Measurements from ENCODE around the gene JAK1. TPM values are rescaled to one million over a fixed set of nuclear protein-coding genes. Genes with fewer than 3 reads are reported as not detected.

JAK1 gene
- total RNA-seq, 6 donors from 2014 or later = 156 to 191 (median 167) TPM

DNA sequence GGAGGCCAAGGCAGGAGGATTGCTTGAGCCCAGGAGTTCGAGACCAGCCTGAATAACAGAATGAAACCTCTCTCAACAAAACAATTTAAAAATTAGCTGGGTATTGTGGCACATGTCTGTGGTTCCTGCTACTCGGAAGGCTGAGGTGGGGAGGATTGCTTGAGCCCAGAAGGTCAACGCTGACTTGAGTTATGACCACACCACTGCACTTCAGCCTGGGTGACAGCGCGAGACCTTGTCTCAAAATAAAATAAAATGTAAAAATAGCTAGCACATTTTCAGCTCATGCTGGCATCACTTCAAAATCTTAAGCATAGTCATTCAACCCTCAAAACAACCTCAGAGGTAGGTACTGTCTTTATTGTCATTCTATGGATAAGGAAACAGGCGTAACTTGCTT lies 6.4 kb downstream of the JAK1 start:
- Histone ChIP-seq H3K36me3 (no peaks in the 10 kb centered on the region), H3K9me3 (no peaks in the 10 kb centered on the region), H3K27ac (no peak overlapping the region), H3K27me3 (no peaks in the 10 kb centered on the region), H3K4me3 (no peak overlapping the region), H3K4me1 (peaks cover 63 to 90% (median 77%) of the 10 kb centered on the region in 4 donors)
- no peak for ATAC-seq (ENCODE audit: low FRiP score in 2 of 2)
- 87 to 92% methylated on average over 6 of the region's 6 CpGs for WGBS, 2 donors
- no peak for DNase-seq
- TF ChIP-seq CTCF (IDR thresholded peaks at IDR 0.05) (no peak), POLR2AphosphoS5 (IDR thresholded peaks at IDR 0.05) (no peak), EP300 (IDR thresholded peaks at IDR 0.05) (no peak), POLR2A (IDR thresholded peaks at IDR 0.05) (no peak)

GRCh38 chr1:64956733-64957441 lies 9.5 kb downstream of the JAK1 start:
- ATAC-seq (ENCODE audit: low FRiP score in 2 of 2) = peak in 1 of 2 donors; percentile 66
- H3K4me1 ChIP-seq = peaks cover 57 to 85% (median 80%) of the 10 kb centered on the region in 4 donors
- WGBS, 2 donors = 49% methylated on average over 3 of the region's 3 CpGs

DNA sequence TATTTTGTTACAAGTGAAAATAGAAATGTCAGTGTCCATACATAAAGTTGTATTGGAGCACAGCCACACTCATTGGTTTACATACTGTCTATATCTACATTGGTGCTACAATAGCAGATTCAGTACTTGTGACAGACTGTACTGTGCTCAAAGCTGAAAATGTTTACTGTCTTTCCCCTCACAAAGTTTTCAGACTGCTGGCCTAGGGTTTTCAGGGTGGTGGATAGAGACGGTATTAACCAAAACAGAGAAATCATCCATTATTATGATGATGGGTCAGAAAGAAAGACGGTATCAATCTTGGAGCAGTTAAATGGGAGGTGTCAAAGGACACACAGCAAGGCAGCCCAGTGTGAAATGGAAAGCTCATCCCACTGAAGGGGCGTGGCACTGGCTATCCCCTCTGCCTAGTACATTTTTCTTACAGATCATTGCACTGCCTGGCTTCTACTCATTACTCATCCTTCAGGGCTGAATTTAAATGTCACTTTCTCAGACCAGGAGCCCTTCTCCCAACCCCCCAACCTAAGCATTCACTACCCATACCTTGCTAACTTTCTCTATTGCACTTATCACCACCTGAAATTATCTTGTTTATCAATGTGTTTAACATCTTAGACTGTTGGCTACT lies 10.2 kb downstream of the JAK1 start:
- peak in 1 of 2 donors; percentile 60 for ATAC-seq (ENCODE audit: low FRiP score in 2 of 2)
- TF ChIP-seq EP300 (IDR thresholded peaks at IDR 0.05) (no peak), CTCF (IDR thresholded peaks at IDR 0.05) (no peak), POLR2A (IDR thresholded peaks at IDR 0.05) (no peak)
- Histone ChIP-seq H3K9me3 (no peaks in the 10 kb centered on the region), H3K27me3 (no peaks in the 10 kb centered on the region), H3K27ac (peak overlapping the region; percentile 58 to 77 (median 71)), H3K4me1 (peaks cover 49 to 80% (median 77%) of the 10 kb centered on the region in 4 donors), H3K36me3 (no peaks in the 10 kb centered on the region), H3K4me3 (no peak overlapping the region)
- WGBS, 2 donors = 61 to 62% methylated on average over 3 of the region's 3 CpGs
- no peak for DNase-seq

More at GRCh38 chr1:64956733-64957441, 9.5 kb downstream of the JAK1 start:
- no peaks in the 10 kb centered on the region for H3K36me3 ChIP-seq
- peak overlapping the region; percentile 49 to 77 (median 71) for H3K27ac ChIP-seq
- H3K9me3 ChIP-seq = no peaks in the 10 kb centered on the region
- TF ChIP-seq POLR2A (IDR thresholded peaks at IDR 0.05) (peak in 1 of 4 donors; percentile 31), CTCF (IDR thresholded peaks at IDR 0.05) (no peak), EP300 (IDR thresholded peaks at IDR 0.05) (no peak), POLR2AphosphoS5 (IDR thresholded peaks at IDR 0.05) (no peak)
- no peaks in the 10 kb centered on the region for H3K27me3 ChIP-seq
- DNase-seq = no peak
- no peak overlapping the region for H3K4me3 ChIP-seq

DNA sequence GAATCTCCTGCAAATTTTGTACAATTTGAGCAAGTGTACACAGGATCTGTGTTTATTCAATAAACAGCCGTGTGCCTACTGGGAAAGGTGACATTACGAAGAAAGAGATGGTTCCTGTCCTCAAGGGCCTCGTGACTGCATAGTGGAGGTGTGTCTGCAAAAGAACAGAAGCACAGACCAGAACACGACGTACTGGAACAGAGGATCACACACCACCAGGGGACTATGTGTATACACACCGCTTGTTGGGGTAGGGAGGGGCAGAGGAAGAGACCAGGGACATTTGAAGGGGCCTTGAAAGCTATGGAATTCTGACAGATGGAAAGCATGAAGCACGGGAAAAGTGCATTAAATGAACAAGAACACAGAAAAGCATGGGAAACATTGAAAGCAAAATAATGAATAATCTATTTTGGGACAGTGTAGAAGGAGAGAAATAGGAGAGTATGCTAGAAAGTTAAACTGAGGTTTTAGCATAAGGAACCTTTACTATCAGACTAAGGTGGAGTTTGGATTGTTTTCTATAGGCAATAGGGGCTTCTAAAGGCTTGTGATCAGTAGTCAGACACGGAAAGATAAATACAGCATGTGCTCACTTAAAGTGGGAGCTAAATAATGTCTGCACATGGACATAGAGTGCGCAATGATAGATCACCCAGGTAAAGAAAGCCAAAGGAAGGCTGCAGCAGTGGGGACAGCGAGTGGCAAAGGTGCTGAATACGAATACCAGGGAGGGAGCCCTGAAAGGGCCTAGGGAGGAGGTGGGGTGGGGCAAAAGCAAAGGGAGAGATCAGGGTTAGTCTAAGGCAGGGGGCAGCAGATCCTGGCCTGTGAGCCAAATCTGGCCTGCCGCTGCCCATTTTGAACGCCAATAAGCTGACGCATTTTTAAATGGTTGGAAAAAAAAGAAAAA lies 11.0 kb downstream of the JAK1 start:
- no peak overlapping the region for H3K4me3 ChIP-seq
- no peaks in the 10 kb centered on the region for H3K9me3 ChIP-seq
- no peaks in the 10 kb centered on the region for H3K36me3 ChIP-seq
- DNase-seq (peak in 1 of 2 donors; percentile 90), ATAC-seq (ENCODE audit: low FRiP score in 2 of 2) (peak; percentile 63 to 93)
- H3K4me1 ChIP-seq = peaks cover 48 to 80% (median 74%) of the 10 kb centered on the region in 4 donors
- H3K27me3 ChIP-seq = no peaks in the 10 kb centered on the region
- WGBS, 2 donors = 56 to 57% methylated on average over 14 of the region's 14 CpGs
- H3K27ac ChIP-seq = peak overlapping the region; percentile 58 to 77 (median 71)
- TF ChIP-seq POLR2A (IDR thresholded peaks at IDR 0.05) (no peak), CTCF (IDR thresholded peaks at IDR 0.05) (peak in 2 of 6 experiments; percentile 10 to 47), POLR2AphosphoS5 (IDR thresholded peaks at IDR 0.05) (peak; percentile 60 to 94), EP300 (IDR thresholded peaks at IDR 0.05) (peak; percentile 51 to 99 (median 75))

Data from upper lobe of left lung (tissue), 6 donors.